ENCODE data around the gene METTL16.

METTL16 gene

GRCh38 chr17:2395258-2396181 is 116.2 kb downstream of the METTL16 start:
- DNase-seq (ENCODE audit: low read depth): no peak

DNA sequence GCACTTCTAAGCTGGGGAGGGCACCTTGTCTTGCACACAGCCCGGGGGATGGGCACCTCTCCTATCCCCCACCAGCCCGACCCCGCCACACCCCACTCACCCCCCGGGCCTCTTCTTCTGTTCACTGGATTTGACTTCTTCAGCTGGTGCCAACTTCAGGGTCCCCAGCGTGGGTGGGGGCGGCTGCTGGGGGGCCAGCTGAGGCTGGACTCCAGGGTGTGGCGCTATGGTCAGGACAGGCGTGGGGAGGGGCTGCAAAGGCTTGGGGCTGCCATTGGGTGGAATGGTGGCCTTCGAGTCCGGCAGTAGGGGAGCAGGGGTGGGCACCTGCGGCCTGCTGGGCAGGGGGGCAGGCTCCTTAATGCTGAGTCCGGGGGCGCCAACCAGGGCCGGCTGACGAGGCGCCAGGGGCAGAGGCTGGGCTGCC is 116.9 kb downstream of the METTL16 start:
- DNase-seq (ENCODE audit: low read depth): no peak

DNA sequence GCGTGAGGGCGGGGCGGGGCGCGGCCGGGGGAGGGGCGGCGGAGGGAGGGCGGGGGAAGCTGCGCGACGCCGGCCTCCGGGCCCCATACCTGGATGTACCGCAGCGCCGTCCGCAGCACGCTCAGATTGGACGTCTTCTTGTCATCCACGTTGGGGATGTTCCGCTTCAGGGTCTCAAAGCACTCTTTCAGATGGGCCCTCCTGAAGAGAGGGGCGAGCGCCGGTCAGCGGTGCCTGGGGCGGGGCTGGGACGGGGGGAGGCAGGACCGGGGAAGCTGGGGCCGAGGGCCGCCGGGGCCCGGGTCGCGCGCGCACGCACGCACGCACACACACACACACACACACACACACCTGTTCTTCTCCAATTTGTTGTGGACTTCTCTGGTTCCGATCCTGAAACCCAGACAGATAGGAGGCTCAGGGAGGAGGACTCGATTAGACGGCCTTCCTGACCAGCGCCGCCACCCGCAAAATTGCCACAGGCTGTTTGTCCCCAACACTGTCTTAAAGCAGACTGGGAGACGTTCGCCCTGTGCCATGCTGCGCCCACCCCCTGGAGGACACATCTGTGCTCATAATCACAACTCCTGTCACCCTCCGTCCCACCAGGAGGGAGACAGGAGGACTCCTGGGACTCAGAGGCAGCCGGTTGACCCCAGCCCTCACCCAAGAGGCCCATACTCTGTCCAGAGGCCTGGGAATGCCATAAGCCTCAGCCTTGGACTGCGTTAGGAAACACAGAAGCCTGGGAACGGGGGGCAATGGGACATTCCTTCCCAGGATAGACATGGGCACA is 117.5 kb downstream of the METTL16 start:
- no peak for DNase-seq (ENCODE audit: low read depth)

DNA sequence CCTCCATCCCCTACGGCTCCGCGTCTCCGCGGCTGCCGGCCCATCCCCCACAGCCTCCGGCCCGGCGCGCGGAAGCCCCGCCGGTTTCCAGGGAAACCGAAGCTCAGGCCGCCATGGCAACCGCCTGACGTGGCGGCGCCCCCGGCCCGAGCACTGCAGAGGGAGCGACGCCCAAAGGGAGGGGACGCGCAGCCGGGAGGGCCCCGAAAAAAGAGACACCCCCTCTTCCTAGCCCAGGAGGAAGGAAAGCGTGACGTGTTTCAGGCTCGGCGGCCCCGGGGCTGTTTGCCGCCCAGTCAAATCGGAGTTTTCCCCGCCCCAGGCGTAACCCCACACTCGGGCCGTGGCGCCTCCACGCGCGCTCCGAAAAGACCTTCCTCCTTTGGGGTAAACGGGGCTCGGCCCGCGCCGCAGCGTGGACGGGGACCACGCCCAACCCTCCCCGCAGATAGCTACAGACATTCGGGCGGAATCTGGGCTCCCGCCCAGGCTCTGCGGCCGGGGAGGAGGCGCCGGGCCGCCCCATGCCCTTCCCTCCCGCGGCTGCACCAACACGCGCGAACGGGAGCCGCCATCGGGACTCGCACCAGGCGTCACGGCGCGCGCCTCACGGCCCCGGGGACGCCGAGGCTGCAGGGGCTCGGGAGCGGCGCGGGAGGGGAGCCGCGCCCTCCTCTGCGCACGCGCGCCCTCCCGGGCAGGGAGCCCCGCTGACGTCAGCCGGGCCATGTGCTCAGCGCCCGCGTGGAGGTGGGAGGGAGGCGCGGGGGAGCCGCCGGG is 118.3 kb downstream of the METTL16 start:
- peak; percentile 85 for DNase-seq (ENCODE audit: low read depth)

- peak; percentile 98 for DNase-seq (ENCODE audit: low read depth)
Observed at GRCh38 chr17:2392252-2393173, 119.2 kb downstream of the METTL16 start.

DNA sequence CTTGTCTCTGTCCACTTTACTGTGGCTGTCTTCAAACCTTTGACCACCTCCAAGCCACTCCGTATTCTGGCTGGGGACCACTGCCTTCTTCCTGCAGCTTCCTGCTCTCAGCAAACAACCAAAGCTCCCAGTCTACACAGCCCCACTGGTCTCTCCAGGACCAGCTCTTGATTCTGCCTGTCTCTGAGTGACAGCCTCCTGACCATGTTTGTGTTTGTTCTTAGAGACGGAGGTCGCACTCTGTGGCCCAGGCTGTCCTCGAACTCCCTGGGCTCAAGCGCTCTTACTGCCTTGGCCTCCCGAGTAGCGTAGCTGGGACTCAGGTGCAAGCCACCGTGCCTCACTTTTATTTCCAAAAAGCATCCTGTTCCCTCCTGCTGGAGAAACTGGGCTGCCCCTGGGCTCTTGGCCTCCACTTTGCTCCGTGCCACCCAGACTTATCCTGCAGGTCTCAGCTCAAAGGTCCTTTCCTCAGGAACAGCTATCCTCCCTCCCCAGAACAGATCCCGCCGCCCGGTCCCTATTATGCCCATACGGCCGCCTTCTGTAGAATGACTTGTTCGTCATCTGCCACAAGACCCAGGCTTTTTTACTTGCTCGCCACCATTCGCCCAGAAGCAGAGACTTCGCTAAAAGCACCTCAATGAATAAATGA is 120.0 kb downstream of the METTL16 start:
- no peak for DNase-seq (ENCODE audit: low read depth)

DNA sequence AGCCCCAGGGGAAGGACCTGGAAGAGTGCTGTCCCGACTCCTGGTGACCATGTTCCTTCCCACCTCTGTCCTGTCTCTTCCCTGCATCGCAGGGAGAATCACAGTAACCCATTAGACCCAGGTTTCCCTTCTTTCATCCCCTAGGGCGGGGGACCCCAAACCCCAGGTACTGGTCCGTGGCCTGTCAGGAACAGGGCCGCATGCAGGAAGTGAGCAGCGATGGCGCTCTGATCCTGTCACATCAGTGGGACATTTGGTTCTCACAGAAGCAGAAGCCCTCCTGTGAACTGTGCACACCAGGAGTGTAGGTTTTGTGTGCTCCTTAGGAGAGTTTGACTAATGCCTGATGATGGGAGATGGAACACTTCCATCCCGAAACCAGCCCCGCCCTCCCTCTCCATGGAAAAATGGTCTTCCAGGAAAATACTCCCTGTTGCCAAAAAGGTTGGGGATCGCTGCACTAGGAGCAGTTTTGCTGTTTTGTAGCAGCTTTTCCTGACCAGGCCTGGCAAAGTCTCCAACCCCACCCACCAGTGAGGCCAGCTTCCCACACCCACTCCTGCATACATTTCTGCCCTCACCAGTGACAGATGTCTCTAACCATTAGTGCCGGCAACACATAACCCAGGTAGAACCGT is 121.4 kb downstream of the METTL16 start:
- no peak for DNase-seq (ENCODE audit: low read depth)

DNA sequence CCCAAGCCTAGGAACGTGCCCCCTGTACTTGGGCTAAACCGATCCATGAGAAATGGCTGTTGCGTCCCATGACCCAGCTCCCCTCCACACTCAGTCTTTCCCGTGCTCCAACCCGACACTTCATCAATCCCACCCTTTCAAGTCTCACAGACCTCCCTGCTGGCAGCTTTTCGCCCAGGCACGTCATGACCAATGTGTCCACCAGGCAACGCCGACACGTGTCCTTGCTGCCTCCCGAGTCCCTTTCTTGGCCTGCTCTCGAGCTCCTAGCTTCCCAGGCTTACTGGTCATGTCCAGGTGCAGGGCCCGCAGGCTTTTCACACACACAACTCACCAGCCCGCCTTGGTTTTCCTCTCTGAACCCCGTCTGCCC is 123.0 kb downstream of the METTL16 start:
- no peak for DNase-seq (ENCODE audit: low read depth)

- DNase-seq (ENCODE audit: low read depth): no peak
Observed at GRCh38 chr17:2388020-2388682, 123.5 kb downstream of the METTL16 start.

DNA sequence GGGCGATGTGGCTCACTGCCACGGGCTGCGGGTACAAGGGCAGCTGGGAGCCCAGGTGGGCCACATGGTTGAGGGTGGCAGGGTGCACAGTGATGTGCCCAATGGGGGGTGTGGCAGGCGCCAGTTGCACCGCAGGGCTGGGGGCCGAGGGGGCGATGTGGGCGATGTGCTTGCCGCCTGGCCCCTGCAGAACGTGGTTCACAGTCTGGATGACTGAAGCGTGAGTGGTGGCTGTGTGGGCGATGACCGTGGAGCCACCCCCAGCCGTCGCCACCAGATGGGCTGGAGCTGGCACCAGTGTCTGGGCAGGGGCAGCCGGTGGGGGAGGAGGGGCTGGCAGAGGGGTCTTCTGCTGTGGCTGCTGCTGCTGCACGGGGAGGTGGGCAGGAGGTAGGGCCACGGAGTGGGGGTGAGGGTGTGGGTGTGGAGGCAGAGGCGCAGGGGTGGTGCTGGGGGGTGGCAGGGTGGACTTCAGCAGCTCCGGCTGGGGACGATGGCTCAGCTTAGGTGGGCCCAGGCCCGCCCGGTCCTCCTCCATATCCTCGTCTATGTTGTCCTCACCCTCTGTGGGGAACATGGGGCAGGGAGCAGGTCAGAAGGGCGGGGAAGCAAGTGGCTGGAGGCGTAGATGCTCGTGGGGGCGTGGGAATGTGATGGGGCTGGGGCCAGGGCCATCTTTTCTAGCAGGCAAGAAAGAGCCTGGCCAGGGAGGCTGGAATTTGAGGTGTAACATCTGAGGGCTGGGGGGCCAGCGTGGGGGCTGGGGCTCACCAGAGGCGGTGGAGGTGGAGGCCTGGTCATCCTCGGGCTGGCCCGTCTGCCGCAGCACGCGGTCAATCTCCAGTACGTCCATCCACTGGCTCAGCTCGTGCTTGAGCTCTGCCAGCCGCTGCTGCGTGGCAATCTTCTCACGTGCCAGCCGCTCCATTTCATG is 124.3 kb downstream of the METTL16 start:
- DNase-seq (ENCODE audit: low read depth): no peak

DNA sequence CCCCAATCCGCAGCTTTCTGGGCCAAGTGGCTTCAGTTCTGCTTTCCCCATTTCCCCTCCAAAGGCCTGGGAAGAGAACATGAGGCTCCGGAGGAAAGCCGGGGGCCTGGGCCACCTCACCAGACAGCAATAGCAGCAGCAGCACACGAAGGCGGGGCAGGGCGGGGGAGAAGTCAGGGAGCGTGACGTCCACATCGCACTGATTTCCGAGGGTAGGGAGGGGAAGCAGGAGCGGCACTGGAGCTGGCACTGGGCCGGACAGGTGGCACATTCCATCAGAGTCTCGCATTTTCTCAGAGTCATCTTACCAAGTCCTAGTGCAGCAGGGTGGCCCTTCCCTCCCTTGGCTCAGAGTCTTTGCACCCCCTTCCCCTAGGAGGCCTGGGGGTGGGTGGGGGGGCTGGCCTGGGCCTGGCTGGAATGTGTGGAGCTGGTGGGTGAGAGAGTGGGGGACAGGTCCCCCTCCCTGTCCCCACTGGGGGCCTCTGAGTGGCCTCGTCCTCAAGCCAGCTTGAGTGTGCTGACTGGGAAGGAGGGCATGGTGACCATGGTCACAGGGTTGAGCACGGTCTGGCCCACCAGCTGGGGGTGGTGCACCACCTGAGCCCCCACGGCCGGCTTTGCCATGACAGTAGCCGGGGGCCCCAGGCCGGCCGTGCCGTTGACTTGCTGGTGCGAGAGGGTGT is 125.1 kb downstream of the METTL16 start:
- no peak for DNase-seq (ENCODE audit: low read depth)

DNA sequence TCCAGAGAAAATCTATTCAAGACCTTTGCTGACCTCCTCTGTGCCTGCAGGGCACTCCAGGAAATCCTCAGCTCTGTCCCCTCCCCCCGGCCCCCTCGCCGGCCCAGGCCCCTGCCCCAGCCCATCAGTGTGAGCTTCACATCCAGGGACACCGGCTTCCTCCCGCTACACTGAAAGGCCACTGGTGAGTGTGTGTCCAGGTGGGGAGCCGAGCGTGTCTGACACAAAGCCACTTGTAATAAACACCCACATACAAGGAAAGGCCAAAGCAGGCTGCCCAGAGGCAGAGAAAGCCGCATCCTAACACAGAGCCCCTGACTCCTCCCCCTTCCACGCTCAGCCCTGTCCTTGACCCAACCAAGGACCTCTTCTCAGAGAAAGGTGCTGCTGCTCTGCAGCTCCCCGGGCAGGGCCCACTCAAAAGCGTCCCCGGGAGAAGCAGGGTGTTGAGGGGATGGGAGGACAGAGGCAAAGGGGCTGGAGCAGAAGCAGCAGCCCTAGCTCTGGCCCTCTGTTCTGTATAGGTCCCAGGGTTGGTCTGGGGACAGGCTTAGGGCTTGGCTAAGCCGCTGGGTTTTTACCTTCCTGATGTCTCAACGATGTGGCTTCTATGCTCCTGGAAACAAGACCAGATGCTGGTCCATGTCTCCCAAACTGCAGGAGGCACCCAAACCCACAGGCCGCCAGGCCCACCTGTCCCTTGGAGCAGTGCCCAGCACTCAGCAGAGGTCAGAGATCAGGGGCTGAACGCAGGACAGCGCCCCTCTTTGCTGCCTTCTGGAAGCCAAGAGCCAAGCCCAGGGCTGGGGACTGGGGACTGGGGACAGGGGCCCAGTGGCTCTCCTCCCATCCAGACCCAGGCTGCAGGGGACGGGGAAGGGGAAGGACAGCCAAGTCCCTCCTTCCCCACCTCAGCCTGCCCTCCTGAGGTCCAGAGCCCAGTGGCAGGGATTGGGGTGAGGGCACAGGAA is 126.2 kb downstream of the METTL16 start:
- DNase-seq (ENCODE audit: low read depth): no peak

GRCh38 chr17:2384439-2385127 is 127.1 kb downstream of the METTL16 start:
- no peak for DNase-seq (ENCODE audit: low read depth)

DNA sequence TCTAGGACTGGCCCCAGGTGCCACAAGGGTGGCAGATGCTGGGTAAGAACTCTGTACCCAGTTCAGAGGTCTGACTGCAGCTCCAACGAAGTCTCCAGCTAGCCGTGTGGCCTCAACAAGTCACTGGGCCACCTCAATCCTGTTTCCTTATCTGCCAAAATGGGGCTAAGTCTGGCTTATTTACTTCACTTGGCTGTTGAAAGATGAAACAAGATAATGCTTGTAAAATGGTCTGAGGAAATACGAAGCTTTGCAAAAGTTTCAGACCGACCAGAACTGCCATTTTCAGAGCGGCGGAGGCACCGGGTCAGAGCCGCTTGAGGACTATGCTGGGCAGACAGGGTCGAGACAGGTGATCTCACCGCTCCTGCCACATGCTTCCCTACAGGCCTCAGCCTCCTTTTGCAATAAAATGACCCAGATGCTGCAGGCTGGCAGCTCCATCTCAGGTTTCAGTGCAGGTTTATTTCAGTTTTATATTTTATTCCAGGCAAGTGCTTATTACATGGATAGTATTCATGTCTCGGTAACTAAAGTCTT is 128.0 kb downstream of the METTL16 start:
- DNase-seq (ENCODE audit: low read depth): no peak

DNA sequence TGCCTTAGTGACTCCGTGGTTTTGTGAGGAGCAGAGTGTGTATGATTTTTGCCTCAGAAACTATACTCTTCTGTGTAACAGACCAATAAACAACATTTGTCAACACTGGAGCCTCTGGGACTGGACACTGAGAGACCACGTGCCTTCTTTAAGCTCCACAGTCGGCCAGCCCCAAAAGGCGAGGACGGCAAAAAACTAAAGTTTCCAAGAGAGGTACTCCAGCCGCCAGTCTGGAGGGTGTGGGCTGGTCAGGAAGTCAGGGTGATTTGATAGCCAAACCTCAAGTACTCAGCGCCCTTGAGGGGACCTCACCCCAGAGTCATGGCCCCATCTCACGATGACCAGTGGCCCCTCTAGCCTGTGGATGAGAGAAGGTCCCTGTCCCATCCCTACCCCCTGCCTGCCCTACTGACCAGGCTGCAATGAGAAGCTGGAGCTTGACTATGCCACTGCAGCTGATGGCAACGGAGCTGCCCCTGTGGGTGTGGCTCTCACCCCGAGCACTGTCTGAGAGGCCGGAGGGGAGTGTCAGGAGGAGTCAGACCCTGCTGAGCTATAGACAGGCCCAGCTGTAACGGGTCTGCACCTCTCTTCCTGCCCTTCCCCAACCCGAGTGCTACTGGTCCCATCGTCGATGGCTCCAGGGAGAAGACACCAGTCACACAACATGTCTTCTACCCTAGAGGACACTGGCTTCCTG is 130.6 kb downstream of the METTL16 start:
- no peak for DNase-seq (ENCODE audit: low read depth)

Data from activated T-cell treated with anti-CD3 and anti-CD28 coated beads for 24 hours (primary cell).